Stimulated activated CD4-positive, alpha-beta T cell treated with anti-CD3 and anti-CD28 coated beads, Interleukin-2, amount 100 ng/mL, for 4 hours (primary cell): Measurements from ENCODE around the gene ARID1B.

Experiments
- DNase-seq: peaks from one replicate; pipeline ENCODE4 v3.0.0-alpha.2; 2020; ENCODE audit warnings: low read depth

Gene ARID1B

GRCh38 chr6:156776840-156777576 is at the start of gene ARID1B:
Gene ARID1B (plus strand): TSS chr6:156777378. CDS start chr6:156777681, 303 bp downstream.
- DNase-seq: peak; percentile 67

- DNase-seq: no peak
These were observed 49.3 kb upstream of the ARID1B start for GRCh38 chr6:156727715-156728385.

- DNase-seq: no peak
These were observed 47.9 kb upstream of the ARID1B start for GRCh38 chr6:156729248-156729647.

- no peak for DNase-seq
These were observed 45.8 kb upstream of the ARID1B start for GRCh38 chr6:156731396-156731795.

GRCh38 chr6:156735751-156736150 is 41.4 kb upstream of the ARID1B start:
- no peak for DNase-seq

- DNase-seq: no peak
These were observed 36.6 kb upstream of the ARID1B start for GRCh38 chr6:156740604-156741003.

GRCh38 chr6:156741287-156742073 is 35.7 kb upstream of the ARID1B start:
- no peak for DNase-seq

- DNase-seq: no peak
These were observed 29.5 kb upstream of the ARID1B start for GRCh38 chr6:156747715-156748114.

- no peak for DNase-seq
These were observed 28.7 kb upstream of the ARID1B start for GRCh38 chr6:156748504-156748903.

GRCh38 chr6:156752666-156753301 is 24.4 kb upstream of the ARID1B start:
- no peak for DNase-seq

GRCh38 chr6:156756630-156757610 is 20.3 kb upstream of the ARID1B start:
- no peak for DNase-seq

- no peak for DNase-seq
These were observed 19.3 kb upstream of the ARID1B start for GRCh38 chr6:156757849-156758248.

- DNase-seq: no peak
These were observed 16.8 kb upstream of the ARID1B start for GRCh38 chr6:156760377-156760776.

GRCh38 chr6:156762547-156762946 is 14.6 kb upstream of the ARID1B start:
- no peak for DNase-seq

- no peak for DNase-seq
These were observed 12.1 kb upstream of the ARID1B start for GRCh38 chr6:156765117-156765516.

- DNase-seq: no peak
These were observed 9.3 kb upstream of the ARID1B start for GRCh38 chr6:156767603-156768467.

- no peak for DNase-seq
These were observed 6.1 kb upstream of the ARID1B start for GRCh38 chr6:156771047-156771446.

GRCh38 chr6:156771761-156772160 is 5.4 kb upstream of the ARID1B start:
- DNase-seq: no peak

- no peak for DNase-seq
These were observed 3.7 kb upstream of the ARID1B start for GRCh38 chr6:156773476-156773875.
